Measurements from ENCODE around the gene PDE10A. TPM values are rescaled to one million over a fixed set of nuclear protein-coding genes. Genes with fewer than 3 reads are reported as not detected.
A peak's percentile ranks its signal among the peaks of the same experiment; 100 is the strongest.

The PDE10A gene
- total RNA-seq, 1 experiment from 2014 or later, result 2.1 TPM

DNA sequence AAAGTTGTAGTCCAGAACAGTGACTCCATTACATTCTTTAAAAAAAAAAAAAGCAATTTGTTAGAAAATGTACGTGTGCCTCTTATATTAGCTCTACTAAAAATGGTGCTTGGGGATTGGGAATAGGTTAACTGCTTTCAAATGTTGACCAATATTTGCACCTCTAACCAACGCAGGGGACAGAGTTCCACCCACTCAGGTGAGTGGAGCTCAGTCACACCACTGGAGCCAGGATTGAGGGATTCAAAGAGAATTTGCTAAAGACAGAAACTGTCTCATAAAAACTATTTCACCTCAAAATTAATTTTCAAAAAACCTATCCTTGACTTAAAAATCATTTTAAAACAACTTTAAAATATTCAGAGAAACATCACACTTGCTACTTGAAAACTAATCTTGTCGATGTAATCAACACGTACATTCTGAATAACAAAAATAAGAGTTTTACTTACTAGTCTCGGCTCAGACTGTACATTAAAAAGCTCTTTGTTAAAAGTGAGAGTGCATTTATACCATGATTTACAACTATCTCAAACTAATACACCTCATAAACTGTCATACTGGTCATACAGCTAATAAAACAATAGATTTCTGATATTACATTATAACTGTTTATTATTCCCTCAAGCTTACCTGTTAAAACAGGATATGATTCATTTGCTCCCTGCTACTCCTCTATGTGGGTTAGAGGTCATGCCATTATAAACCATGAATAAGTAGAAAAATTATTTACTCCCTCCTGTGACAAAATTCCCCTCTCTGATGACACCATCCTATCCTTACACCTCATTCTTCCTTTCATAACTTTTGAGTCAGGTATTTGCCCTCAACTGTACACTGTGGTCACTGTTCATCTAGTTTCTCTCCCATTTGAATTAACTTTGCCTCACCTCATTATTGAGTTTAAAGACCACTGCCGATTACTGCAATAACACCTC, 88.6 kb downstream of the PDE10A start:
- H4K20me1 ChIP-seq (ENCODE audit: low read length), result no peaks in the 10 kb centered on the region
- H3K4me2 ChIP-seq (ENCODE audit: low read length), result peak overlapping the region; percentile 62
- H3K4me1 ChIP-seq (ENCODE audit: insufficient read depth, low read length), result peaks cover 25% of the 10 kb centered on the region
- peak overlapping the region; percentile 98 for H3K27ac ChIP-seq (ENCODE audit: low read length)
- TF ChIP-seq EZH2 (IDR thresholded peaks at IDR 0.05; ENCODE audit: low read length, unreplicated experiment) (no peak), EZH2phosphoT487 (IDR thresholded peaks at IDR 0.05; ENCODE audit: borderline replicate concordance, low read length) (no peak)
- TF ChIP-seq, protein P1, sequence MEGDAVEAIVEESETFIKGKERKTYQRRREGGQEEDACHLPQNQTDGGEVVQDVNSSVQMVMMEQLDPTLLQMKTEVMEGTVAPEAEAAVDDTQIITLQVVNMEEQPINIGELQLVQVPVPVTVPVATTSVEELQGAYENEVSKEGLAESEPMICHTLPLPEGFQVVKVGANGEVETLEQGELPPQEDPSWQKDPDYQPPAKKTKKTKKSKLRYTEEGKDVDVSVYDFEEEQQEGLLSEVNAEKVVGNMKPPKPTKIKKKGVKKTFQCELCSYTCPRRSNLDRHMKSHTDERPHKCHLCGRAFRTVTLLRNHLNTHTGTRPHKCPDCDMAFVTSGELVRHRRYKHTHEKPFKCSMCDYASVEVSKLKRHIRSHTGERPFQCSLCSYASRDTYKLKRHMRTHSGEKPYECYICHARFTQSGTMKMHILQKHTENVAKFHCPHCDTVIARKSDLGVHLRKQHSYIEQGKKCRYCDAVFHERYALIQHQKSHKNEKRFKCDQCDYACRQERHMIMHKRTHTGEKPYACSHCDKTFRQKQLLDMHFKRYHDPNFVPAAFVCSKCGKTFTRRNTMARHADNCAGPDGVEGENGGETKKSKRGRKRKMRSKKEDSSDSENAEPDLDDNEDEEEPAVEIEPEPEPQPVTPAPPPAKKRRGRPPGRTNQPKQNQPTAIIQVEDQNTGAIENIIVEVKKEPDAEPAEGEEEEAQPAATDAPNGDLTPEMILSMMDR (conservative IDR thresholded peaks at IDR 0.05; ENCODE audit: low read depth, low read length), result no peak
- no peaks in the 10 kb centered on the region for H3K79me2 ChIP-seq (ENCODE audit: low read length)
- DNase-seq (peak; percentile 80), ATAC-seq (peak; percentile 81)
- H2AFZ ChIP-seq (ENCODE audit: low read length), result no peak overlapping the region
- no peaks in the 10 kb centered on the region for H3K9me3 ChIP-seq (ENCODE audit: low read length)
- no peaks in the 10 kb centered on the region for H3F3A ChIP-seq (ENCODE audit: low read length, unreplicated experiment)
- intact Hi-C loops (cut with micrococcal nuclease), result loop anchor here (1.0 to 5.0 kb wide), 4 partner anchors 11 to 134 kb away; partner anchors contain the start of gene PDE10A
- H3K36me3 ChIP-seq (ENCODE audit: low read depth, low read length), result no peaks in the 10 kb centered on the region
- peak overlapping the region; percentile 92 for H3K9ac ChIP-seq (ENCODE audit: low read length)
- no peaks in the 10 kb centered on the region for H3K9me2 ChIP-seq (replicated peaks; ENCODE audit: low read length)
- H3K4me3 ChIP-seq (ENCODE audit: low read length), result peak overlapping the region; percentile 34; the same call in 1 of the 2 replicates
- H3K27me3 ChIP-seq (ENCODE audit: low read length), result no peaks in the 10 kb centered on the region
- TSS peak; percentile 86 for BruUV-seq (replicated peaks)
- ChIA-PET CTCF (no interaction called here), POLR2A (ENCODE audit: unreplicated experiment) (interaction anchor here (0.7 kb wide), 1 partner anchor 10 kb away, joined by 3 read pairs; no protein-coding TSS in a partner anchor)

DNA sequence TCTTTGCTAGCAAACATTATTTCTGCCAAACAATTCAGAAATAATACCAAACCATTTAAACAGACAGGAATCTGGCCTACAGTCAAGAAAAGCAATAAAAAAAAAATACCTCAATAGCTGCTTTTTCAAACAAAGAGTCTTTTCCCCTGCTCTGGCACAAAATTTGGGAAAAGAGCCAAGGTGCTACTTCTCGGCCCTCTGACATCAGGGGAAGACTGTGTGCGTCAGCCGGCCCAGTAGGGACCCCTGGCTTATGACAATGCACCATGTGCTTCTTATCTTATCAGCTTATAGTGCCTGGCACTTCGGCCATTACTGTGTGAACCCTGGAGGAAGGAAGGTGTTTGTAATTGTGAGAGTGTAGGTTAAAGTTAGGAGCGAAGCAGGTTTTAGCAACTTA, 89.4 kb downstream of the PDE10A start:
- Histone ChIP-seq H3K9me2 (replicated peaks; ENCODE audit: low read length) (no peaks in the 10 kb centered on the region), H3K27me3 (ENCODE audit: low read length) (no peaks in the 10 kb centered on the region), H3K9me3 (ENCODE audit: low read length) (no peaks in the 10 kb centered on the region), H3K36me3 (ENCODE audit: low read depth, low read length) (no peaks in the 10 kb centered on the region), H3K4me3 (ENCODE audit: low read length) (0 out of 2 replicates have a peak overlapping the region, but pooled peaks have one; percentile 34), H3K9ac (ENCODE audit: low read length) (peak overlapping the region; percentile 92), H2AFZ (ENCODE audit: low read length) (no peak overlapping the region), H3K79me2 (ENCODE audit: low read length) (no peaks in the 10 kb centered on the region), H4K20me1 (ENCODE audit: low read length) (no peaks in the 10 kb centered on the region), H3F3A (ENCODE audit: low read length, unreplicated experiment) (no peaks in the 10 kb centered on the region), H3K27ac (ENCODE audit: low read length) (peak overlapping the region; percentile 98), H3K4me1 (ENCODE audit: insufficient read depth, low read length) (peaks cover 25% of the 10 kb centered on the region), H3K4me2 (ENCODE audit: low read length) (peak overlapping the region; percentile 62)
- no TSS peak for BruUV-seq (replicated peaks)
- POLR2A ChIA-PET (ENCODE audit: unreplicated experiment), result no interaction called here
- TF ChIP-seq, protein P1 (conservative IDR thresholded peaks at IDR 0.05; ENCODE audit: low read depth, low read length), result no peak
- no peak for TF ChIP-seq EZH2phosphoT487 (IDR thresholded peaks at IDR 0.05; ENCODE audit: borderline replicate concordance, low read length)
- TF ChIP-seq EZH2 (IDR thresholded peaks at IDR 0.05; ENCODE audit: low read length, unreplicated experiment), result no peak
- DNase-seq (peak; percentile 67), ATAC-seq (no peak)
- intact Hi-C loops (cut with micrococcal nuclease), result loop anchor here (1.0 to 5.0 kb wide), 4 partner anchors 12 to 133 kb away; partner anchors contain the start of gene PDE10A
- CTCF ChIA-PET, result no interaction called here

All from PC-3 (cell line).